HCT116 (cell line): ENCODE data around the gene POP7. TPM values are rescaled to one million over a fixed set of nuclear protein-coding genes. Genes with fewer than 3 reads are reported as not detected.

Experiments
- ATAC-seq: fragments of 200-7000 bp; cut with Tn5 transposase; 2 replicates; pipeline ENCODE4 v1.9.1; 2020; ENCODE audit warnings: mild to moderate bottlenecking, moderate library complexity
- BruUV-seq: library from RNA; stranded (reverse); fragments of 400-500 nt; replicated peaks from 2 replicates; lab custom pipeline; 2021; lab: Mats Ljungman, UMichigan
- CTCF ChIA-PET: fragments of 300-600 bp; sonication (Branson Sonifier 250); formaldehyde crosslinking; loops from one replicate; lab custom pipeline; 2021; ENCODE audit warnings: antibody characterized with exemption; lab: Charles Lee
- POLR2A ChIA-PET: fragments of 300-600, 350-600 bp; sonication (Branson Sonifier 250); formaldehyde crosslinking; loops from one replicate; lab custom pipeline; 2021; ENCODE audit warnings: antibody characterized with exemption; lab: Charles Lee
- RAD21 ChIA-PET, 2 experiments: fragments of 300-600 bp; sonication (Branson Sonifier 250); formaldehyde crosslinking; loops; one replicate each; lab custom pipeline; 2023; ENCODE audit warnings: low total read pairs in 2 of 2; ENCODE audit not compliant: uncharacterized antibody in 2 of 2, unreplicated experiment in 2 of 2, low non-redundant PET in 1 of 2; lab: Charles Lee
- DNase-seq: peaks from one replicate; pipeline ENCODE4 v3.0.0-alpha.2; 2010; ENCODE audit warnings: low read depth, low spot score
- H2AFZ ChIP-seq: fragments of 200-600 bp; shearing (Covaris generic), sonication (generic); 2 replicates; pipeline ENCODE4 v1.6.1; 2017; ENCODE audit warnings: low read depth, mixed run types, mixed read lengths, antibody characterized with exemption, low read length; ENCODE audit not compliant: poor library complexity, severe bottlenecking
- H3K27ac ChIP-seq: 2 replicates; pipeline ENCODE4 v1.5.1; 2012; ENCODE audit warnings: low read depth, low read length
- H3K27me3 ChIP-seq: fragments of 200-600 bp; sonication (generic); 2 replicates; pipeline ENCODE4 v1.6.1; 2016; ENCODE audit warnings: mixed run types, low read length, mixed read lengths; ENCODE audit not compliant: insufficient read depth
- H3K36me3 ChIP-seq, 2 experiments: fragments of 200-500 bp in 1 of 2; fragments of 200-600 bp in 1 of 2; sonication (Bioruptor generic) in 1 of 2; sonication (generic) in 1 of 2; 2 replicates each; pipeline versions ENCODE4 v1.5.1 to v1.6.1; 2014 to 2016; ENCODE audit warnings: low read length in 2 of 2, inconsistent platforms in 1 of 2, mixed read lengths in 1 of 2, mixed run types in 1 of 2; ENCODE audit not compliant: insufficient read depth in 2 of 2, control insufficient read depth in 1 of 2
- H3K4me1 ChIP-seq, 2 experiments: fragments of 200-600 bp in 1 of 2; sonication (generic) in 1 of 2; 2 replicates each; pipeline versions ENCODE4 v1.5.1 to v1.6.1; 2012 to 2017; ENCODE audit warnings: low read length in 2 of 2, inconsistent platforms in 1 of 2, mild to moderate bottlenecking in 1 of 2, mixed read lengths in 1 of 2, mixed run types in 1 of 2, moderate library complexity in 1 of 2; ENCODE audit not compliant: insufficient read depth in 2 of 2, control insufficient read depth in 1 of 2
- H3K4me2 ChIP-seq: fragments of 200-600 bp; sonication (generic); 2 replicates; pipeline ENCODE4 v1.6.1; 2017; ENCODE audit warnings: mixed run types, low read length, mixed read lengths
- H3K4me3 ChIP-seq, 2 experiments: fragments of 200-600 bp in 1 of 2; sonication (generic) in 1 of 2; replicated peaks in 1 of 2; 2 replicates each; pipeline ENCODE4 v1.5.1; 2011 to 2016; ENCODE audit warnings: low read length in 2 of 2, control low read depth in 1 of 2, low read depth in 1 of 2, mild to moderate bottlenecking in 1 of 2, mixed read lengths in 1 of 2, mixed run types in 1 of 2
- H3K79me2 ChIP-seq: fragments of 200-600 bp; sonication (generic); 2 replicates; pipeline ENCODE4 v1.6.1; 2017; ENCODE audit warnings: mild to moderate bottlenecking, mixed run types, low read length, moderate library complexity, mixed read lengths; ENCODE audit not compliant: insufficient read depth
- H3K9ac ChIP-seq: fragments of 200-600 bp; sonication (generic); 2 replicates; pipeline ENCODE4 v1.6.1; 2016; ENCODE audit warnings: low read length, mixed read lengths
- H3K9me2 ChIP-seq: fragments of 200-600 bp; sonication (generic), shearing (Covaris generic); 2 replicates; pipeline ENCODE4 v1.6.1; 2017; ENCODE audit warnings: mixed run types, mild to moderate bottlenecking, moderate library complexity; ENCODE audit not compliant: insufficient read depth
- H3K9me3 ChIP-seq, 2 experiments: fragments of 200-500 bp in 1 of 2; fragments of 200-600 bp in 1 of 2; sonication (Bioruptor generic) in 1 of 2; sonication (generic) in 1 of 2; 2 replicates each; pipeline ENCODE4 v1.6.1; 2014 to 2017; ENCODE audit warnings: low read length in 2 of 2, mixed read lengths in 2 of 2, inconsistent platforms in 1 of 2, low read depth in 1 of 2, mild to moderate bottlenecking in 1 of 2, mixed run types in 1 of 2, moderate library complexity in 1 of 2; ENCODE audit not compliant: control insufficient read depth in 1 of 2, insufficient read depth in 1 of 2
- H4K20me1 ChIP-seq: fragments of 200-600 bp; sonication (generic), shearing (Covaris generic); 2 replicates; pipeline ENCODE4 v1.6.1; 2017; ENCODE audit warnings: mixed run types, mild to moderate bottlenecking, moderate library complexity; ENCODE audit not compliant: insufficient read depth
- CBX3 ChIP-seq: IDR thresholded peaks from 2 replicates; pipeline ENCODE4 v1.6.1; 2012; ENCODE audit warnings: low read depth
- CEBPB ChIP-seq: IDR thresholded peaks from 2 replicates; pipeline ENCODE4 v1.6.1; 2012; ENCODE audit warnings: low read depth
- EGR1 ChIP-seq: IDR thresholded peaks from 2 replicates; pipeline ENCODE4 v1.6.1; 2012; ENCODE audit warnings: low read depth
- ELF1 ChIP-seq: IDR thresholded peaks from 2 replicates; pipeline ENCODE4 v1.6.1; 2012; ENCODE audit warnings: low read depth, borderline replicate concordance
- EZH2 ChIP-seq: fragments of 200-600 bp; sonication (generic); IDR thresholded peaks from 2 replicates; pipeline ENCODE4 v1.6.1; 2017; ENCODE audit warnings: antibody characterized with exemption, mixed run types
- EZH2phosphoT487 ChIP-seq: fragments of 200-600 bp; IDR thresholded peaks from 2 replicates; pipeline ENCODE4 v1.6.1; 2018; ENCODE audit warnings: antibody characterized with exemption, borderline replicate concordance
- JUND ChIP-seq: IDR thresholded peaks from 2 replicates; pipeline ENCODE4 v1.6.1; 2012
- POLR2A ChIP-seq: IDR thresholded peaks from 2 replicates; pipeline ENCODE4 v1.7.0; 2011; ENCODE audit warnings: borderline replicate concordance; ENCODE audit not compliant: insufficient read depth, insufficient read length; ENCODE audit errors: extremely low read depth
- POLR2AphosphoS5 ChIP-seq: IDR thresholded peaks from 2 replicates; pipeline ENCODE4 v1.6.1; 2011; ENCODE audit warnings: mild to moderate bottlenecking, low read depth, low read length, moderate library complexity
- RAD21 ChIP-seq: IDR thresholded peaks from 2 replicates; pipeline ENCODE4 v1.6.1; 2012; ENCODE audit warnings: low read depth, mild to moderate bottlenecking
- REST ChIP-seq: IDR thresholded peaks from 2 replicates; pipeline ENCODE4 v1.6.1; 2012; ENCODE audit warnings: low read depth
- SP1 ChIP-seq: IDR thresholded peaks from 2 replicates; pipeline ENCODE4 v1.6.1; 2012; ENCODE audit warnings: low read depth
- SRF ChIP-seq: IDR thresholded peaks from 2 replicates; pipeline ENCODE4 v1.6.1; 2012; ENCODE audit warnings: low read depth
- TCF7L2 ChIP-seq: IDR thresholded peaks from 2 replicates; pipeline ENCODE4 v1.7.0; 2011; ENCODE audit warnings: borderline replicate concordance, inconsistent platforms; ENCODE audit not compliant: insufficient read depth, insufficient read length; ENCODE audit errors: extremely low read depth
- ZBTB33 ChIP-seq: IDR thresholded peaks from 2 replicates; pipeline ENCODE4 v1.6.1; 2011; ENCODE audit warnings: mild to moderate bottlenecking, low read length, moderate library complexity; ENCODE audit not compliant: insufficient replicate concordance; ENCODE audit errors: extremely low read depth
- ZFX ChIP-seq: fragments of 450-650 bp; IDR thresholded peaks from 2 replicates; pipeline ENCODE4 v1.6.1; 2017
- ZNF274 ChIP-seq: fragments of 200-500 bp; sonication (Bioruptor generic); IDR thresholded peaks from 2 replicates; pipeline ENCODE4 v1.6.1; 2014; ENCODE audit warnings: mild to moderate bottlenecking, low read depth, low read length, inconsistent platforms
- intact Hi-C: fragments of 100-400 bp; cut with micrococcal nuclease; formaldehyde crosslinking; loops from 2 replicates; pipeline ENCODE4 v1.10.0; 2022
- total RNA-seq: library from RNA; stranded (reverse); gene quantifications from one replicate; pipeline ENCODE4 v1.2.1, GENCODE V29; 2021; ENCODE audit not compliant: unreplicated experiment
- TF ChIP-seq, protein P1 (sequence below), 3 experiments: fragments of 200-600 bp in 1 of 3; sonication (generic) in 1 of 3; IDR thresholded peaks in 2 of 3; conservative IDR thresholded peaks in 1 of 3; 2 replicates each; pipeline ENCODE4 v1.5.1; 2012 to 2017; ENCODE audit warnings: low read depth in 2 of 3, low read length in 2 of 3, antibody characterized with exemption in 1 of 3, borderline replicate concordance in 1 of 3, control low read depth in 1 of 3, mild to moderate bottlenecking in 1 of 3, mixed read lengths in 1 of 3, mixed run types in 1 of 3, moderate library complexity in 1 of 3; ENCODE audit not compliant: insufficient read depth in 1 of 3
- TF ChIP-seq, protein P2 (sequence below): IDR thresholded peaks from 2 replicates; pipeline ENCODE4 v1.6.1; 2012

POP7 gene
- total RNA-seq, 1 experiment from 2014 or later, result 67.5 TPM

DNA sequence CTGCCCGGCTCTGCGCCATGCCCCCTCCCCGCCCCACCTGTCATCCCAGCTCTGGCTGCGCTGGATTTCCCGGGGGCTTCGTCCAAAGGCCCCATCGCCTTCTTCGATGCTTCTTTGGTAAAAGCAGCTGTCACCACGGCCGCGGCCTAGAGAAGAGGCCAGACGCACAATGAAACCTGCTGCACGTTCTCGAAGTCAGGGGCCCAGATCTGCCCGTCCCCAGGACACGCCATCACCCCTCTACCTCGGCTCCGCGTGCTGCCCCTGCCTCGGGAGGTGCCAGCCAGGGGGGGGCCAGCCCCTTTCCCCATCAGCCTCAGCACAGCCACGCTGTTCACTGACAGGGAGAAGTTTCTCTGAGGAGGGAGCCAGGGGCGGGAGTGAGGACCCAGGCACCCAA lies 18.7 kb upstream of the POP7 start:
- no peaks in the 10 kb centered on the region for H3K9me2 ChIP-seq
- ChIA-PET CTCF (no interaction called here), POLR2A (interaction anchor here (0.6 kb wide), 1 partner anchor 185 kb away, joined by 3 read pairs; no protein-coding TSS in a partner anchor), RAD21 (no interaction called here)
- H3K9me3 ChIP-seq, result no peaks in the 10 kb centered on the region
- TF ChIP-seq ZBTB33, result no peak
- TF ChIP-seq JUND, result no peak
- no peak for TF ChIP-seq POLR2AphosphoS5
- no peak for TF ChIP-seq ZNF274
- no peak for TF ChIP-seq POLR2A
- TF ChIP-seq, protein P1, sequence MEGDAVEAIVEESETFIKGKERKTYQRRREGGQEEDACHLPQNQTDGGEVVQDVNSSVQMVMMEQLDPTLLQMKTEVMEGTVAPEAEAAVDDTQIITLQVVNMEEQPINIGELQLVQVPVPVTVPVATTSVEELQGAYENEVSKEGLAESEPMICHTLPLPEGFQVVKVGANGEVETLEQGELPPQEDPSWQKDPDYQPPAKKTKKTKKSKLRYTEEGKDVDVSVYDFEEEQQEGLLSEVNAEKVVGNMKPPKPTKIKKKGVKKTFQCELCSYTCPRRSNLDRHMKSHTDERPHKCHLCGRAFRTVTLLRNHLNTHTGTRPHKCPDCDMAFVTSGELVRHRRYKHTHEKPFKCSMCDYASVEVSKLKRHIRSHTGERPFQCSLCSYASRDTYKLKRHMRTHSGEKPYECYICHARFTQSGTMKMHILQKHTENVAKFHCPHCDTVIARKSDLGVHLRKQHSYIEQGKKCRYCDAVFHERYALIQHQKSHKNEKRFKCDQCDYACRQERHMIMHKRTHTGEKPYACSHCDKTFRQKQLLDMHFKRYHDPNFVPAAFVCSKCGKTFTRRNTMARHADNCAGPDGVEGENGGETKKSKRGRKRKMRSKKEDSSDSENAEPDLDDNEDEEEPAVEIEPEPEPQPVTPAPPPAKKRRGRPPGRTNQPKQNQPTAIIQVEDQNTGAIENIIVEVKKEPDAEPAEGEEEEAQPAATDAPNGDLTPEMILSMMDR (IDR thresholded peaks at IDR 0.05 in 2 of 3, conservative IDR thresholded peaks at IDR 0.05 in 1 of 3; ENCODE audit: borderline replicate concordance in 1 of 3, insufficient read depth in 1 of 3, low read depth in 2 of 3, low read length in 2 of 3), result no peak
- no peak for TF ChIP-seq RAD21
- TF ChIP-seq ELF1, result no peak
- no peak for TF ChIP-seq REST
- TF ChIP-seq, protein P2, sequence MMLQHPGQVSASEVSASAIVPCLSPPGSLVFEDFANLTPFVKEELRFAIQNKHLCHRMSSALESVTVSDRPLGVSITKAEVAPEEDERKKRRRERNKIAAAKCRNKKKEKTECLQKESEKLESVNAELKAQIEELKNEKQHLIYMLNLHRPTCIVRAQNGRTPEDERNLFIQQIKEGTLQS, result no peak
- TF ChIP-seq EZH2, result no peak
- TF ChIP-seq EGR1, result no peak
- no peak for TF ChIP-seq EZH2phosphoT487
- no peak for TF ChIP-seq ZFX
- no peak for TF ChIP-seq CBX3
- no peak for TF ChIP-seq CEBPB
- TF ChIP-seq SP1, result no peak
- TF ChIP-seq SRF, result no peak
- TF ChIP-seq TCF7L2, result no peak
- H3K4me2 ChIP-seq, result no peak overlapping the region
- H2AFZ ChIP-seq, result no peak overlapping the region
- no peak overlapping the region for H3K27ac ChIP-seq
- H3K4me3 ChIP-seq, result no peak overlapping the region
- no peak for ATAC-seq
- H3K4me1 ChIP-seq, result peaks cover 8 to 16% of the 10 kb centered on the region in 2 experiments; a peak in 3 of 4 replicates
- intact Hi-C loops, result no loop called here
- H4K20me1 ChIP-seq, result no peaks in the 10 kb centered on the region
- H3K36me3 ChIP-seq, result peaks cover 25 to 28% of the 10 kb centered on the region in 2 experiments; a peak in 3 of 4 replicates
- H3K79me2 ChIP-seq, result peaks cover 50% of the 10 kb centered on the region
- DNase-seq, result no peak
- no peaks in the 10 kb centered on the region for H3K27me3 ChIP-seq
- H3K9ac ChIP-seq, result no peak overlapping the region
- BruUV-seq, result no TSS peak
